GM10266 (cell line): ENCODE data around the gene SLC43A3.

ENCODE experiments used
- DNase-seq: peaks from one replicate; pipeline ENCODE4 v3.0.0; 2012; ENCODE audit errors: extremely low spot score
- CTCF ChIP-seq: IDR thresholded peaks from 2 replicates; pipeline ENCODE4 v1.5.1; 2012; ENCODE audit warnings: mild to moderate bottlenecking, low read depth; ENCODE audit not compliant: control insufficient read depth, insufficient read depth; ENCODE audit errors: missing control alignments

The SLC43A3 gene

GRCh38 chr11:57426439-57426928, 437 bp downstream of the SLC43A3 start:
- DNase-seq, result no peak
- TF ChIP-seq CTCF, result no peak

GRCh38 chr11:57425565-57426438, 1.1 kb downstream of the SLC43A3 start:
- DNase-seq, result no peak
- TF ChIP-seq CTCF, result no peak

- DNase-seq, result peak; percentile 84
- no peak for TF ChIP-seq CTCF
Observed at GRCh38 chr11:57424792-57425564, 1.9 kb downstream of the SLC43A3 start.

- TF ChIP-seq CTCF, result no peak
- no peak for DNase-seq
Observed at GRCh38 chr11:57424137-57424791, 2.7 kb downstream of the SLC43A3 start.

GRCh38 chr11:57422669-57423068, 4.3 kb downstream of the SLC43A3 start:
- DNase-seq, result no peak
- TF ChIP-seq CTCF, result no peak

GRCh38 chr11:57421805-57422204, 5.1 kb downstream of the SLC43A3 start:
- TF ChIP-seq CTCF, result no peak
- DNase-seq, result no peak

- no peak for TF ChIP-seq CTCF
- no peak for DNase-seq
Observed at GRCh38 chr11:57421066-57421465, 5.9 kb downstream of the SLC43A3 start.
